Mesodermal cell (in vitro differentiated cells): Measurements from ENCODE around the gene CHCHD4.
"Not testable (repeated sequence)": the region's sequence is repeated elsewhere in the genome, so short reads cannot be mapped to it uniquely, and the experiment has no call there.

Experiments
- H3K27ac ChIP-seq: 2 replicates; pipeline ENCODE4 v1.7.0; 2013; ENCODE audit warnings: mild to moderate bottlenecking, low read depth, low read length, moderate library complexity; ENCODE audit not compliant: severe bottlenecking
- H3K36me3 ChIP-seq: 2 replicates; pipeline ENCODE4 v1.7.1; 2013; ENCODE audit warnings: mild to moderate bottlenecking, low read length, moderate library complexity; ENCODE audit not compliant: control insufficient read depth, insufficient read depth
- H3K4me1 ChIP-seq: one replicate; pipeline ENCODE4 v1.7.1; 2013; ENCODE audit warnings: mild to moderate bottlenecking, low read length; ENCODE audit not compliant: insufficient read depth, control insufficient read depth, poor library complexity, severe bottlenecking
- H3K4me3 ChIP-seq: 2 replicates; pipeline ENCODE4 v1.7.0; 2013; ENCODE audit warnings: low read length, control low read depth, mild to moderate bottlenecking; ENCODE audit not compliant: insufficient read depth, poor library complexity, severe bottlenecking; ENCODE audit errors: extremely low read depth
- H3K9me3 ChIP-seq: 2 replicates; pipeline ENCODE4 v1.7.1; 2013; ENCODE audit warnings: mild to moderate bottlenecking, low read length, moderate library complexity; ENCODE audit not compliant: control insufficient read depth
- WGBS, 2 experiments: methylation state at CpG; one replicate each; pipeline ENCODE4 v1.1.5; 2013; ENCODE audit warnings: missing lambda C conversion rate in 2 of 2; ENCODE audit not compliant: insufficient coverage in 2 of 2; 5-methylcytosine and 5-hydroxymethylcytosine counted together

CHCHD4 gene

DNA sequence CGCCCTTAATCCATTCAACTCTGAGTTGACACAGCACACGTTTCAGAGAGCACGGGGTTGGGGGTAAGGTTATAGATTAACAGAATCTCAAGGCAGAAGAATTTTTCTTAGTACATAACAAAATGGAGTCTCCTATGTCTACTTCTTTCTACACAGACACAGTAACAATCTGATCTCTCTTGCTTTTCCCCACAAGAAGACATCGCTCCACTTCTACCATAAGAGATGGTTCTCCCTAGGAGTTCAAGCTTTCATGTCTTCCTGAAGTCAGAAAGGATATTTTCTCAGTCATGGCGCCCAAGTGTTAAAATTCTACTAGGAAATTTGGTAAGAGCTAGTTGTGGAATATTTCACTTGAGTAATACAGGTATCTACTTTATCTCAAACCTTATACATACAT, 32.7 kb downstream of the CHCHD4 start:
- 86% methylated on average over 1 of the region's 5 CpGs; no CpG with 5 or more reads in 1 of the 2 experiments for WGBS, 2 experiments
- H3K4me3 ChIP-seq, H3K27ac ChIP-seq, H3K4me1 ChIP-seq, H3K9me3 ChIP-seq, H3K36me3 ChIP-seq: not testable (repeated sequence)

DNA sequence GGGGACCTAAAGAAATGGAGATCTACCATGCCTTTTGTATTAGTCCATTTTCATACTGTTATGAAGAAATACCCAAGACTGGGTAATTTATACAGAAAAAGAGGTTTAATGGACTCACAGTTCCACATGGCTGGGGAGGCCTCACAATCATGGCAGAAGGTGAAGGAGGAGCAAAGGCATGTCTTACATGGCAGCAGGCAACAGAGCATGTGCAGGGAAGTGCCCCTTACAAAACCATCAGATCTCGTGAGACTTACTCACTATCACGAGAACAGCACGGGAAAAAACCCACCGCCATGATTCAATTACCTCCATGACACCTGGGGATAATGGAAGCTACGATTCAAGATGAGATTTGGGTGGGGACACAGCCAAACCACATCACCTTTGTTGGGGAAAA, 37.2 kb downstream of the CHCHD4 start:
- not testable (repeated sequence) for H3K9me3 ChIP-seq, H3K27ac ChIP-seq, H3K4me1 ChIP-seq, H3K4me3 ChIP-seq, H3K36me3 ChIP-seq
- 86 to 100% methylated on average over 4 to 5 of the region's 5 CpGs for WGBS, 2 experiments

DNA sequence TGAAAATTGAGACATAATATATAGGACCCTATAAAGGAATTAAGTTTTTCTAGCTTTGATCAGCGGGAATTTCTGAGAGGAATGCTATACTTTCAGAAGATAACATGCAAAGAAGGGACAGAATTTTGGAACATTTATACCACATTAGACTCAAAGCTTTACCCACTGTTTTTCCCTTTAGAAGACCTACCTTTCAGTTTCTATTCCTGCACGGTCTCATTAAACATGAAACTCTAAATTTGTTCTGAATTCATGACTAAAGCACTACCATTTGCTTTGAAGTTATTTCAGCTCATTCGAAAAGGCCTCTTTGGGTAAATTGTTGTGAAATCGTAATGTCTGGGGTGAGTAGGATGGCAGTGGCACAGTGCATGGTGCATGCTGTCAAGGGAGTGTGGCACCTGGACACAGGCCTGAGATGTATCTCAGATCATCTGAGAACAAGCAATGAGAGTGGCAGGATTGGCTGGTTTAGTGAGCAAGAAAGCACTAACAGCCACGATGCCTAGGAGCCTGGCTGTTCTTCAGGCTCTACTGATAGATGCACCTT, 42.5 kb downstream of the CHCHD4 start:
- H3K9me3 ChIP-seq = peaks cover 3% of the 10 kb centered on the region

DNA sequence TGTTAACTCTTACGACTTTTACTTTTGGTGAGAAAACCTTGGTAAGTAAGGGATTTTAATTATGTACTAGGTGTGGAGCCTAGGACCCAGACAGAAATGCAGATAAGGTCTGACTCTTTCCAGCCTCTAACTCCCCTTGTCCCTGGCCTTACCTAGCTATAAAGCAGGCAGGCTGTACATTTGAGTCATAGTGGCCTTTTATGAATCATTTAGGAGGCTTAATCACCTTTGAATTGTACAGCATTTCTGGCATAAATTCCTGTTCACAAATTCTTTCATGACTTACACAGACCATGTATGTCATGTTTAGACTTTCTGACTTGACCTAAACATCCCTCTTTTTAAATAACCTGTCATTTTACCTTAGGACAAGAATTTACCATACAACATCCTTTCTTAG, 47.4 kb downstream of the CHCHD4 start:
- H3K4me1 ChIP-seq = no peaks in the 10 kb centered on the region
- WGBS, 2 experiments = no CpG with 5 or more reads among the region's 1 CpG
- no peaks in the 10 kb centered on the region for H3K36me3 ChIP-seq
- H3K27ac ChIP-seq = no peak overlapping the region
- H3K9me3 ChIP-seq = no peaks in the 10 kb centered on the region
- no peak overlapping the region for H3K4me3 ChIP-seq

More for the DNA sequence above, 42.5 kb downstream of the CHCHD4 start:
- H3K36me3 ChIP-seq = no peaks in the 10 kb centered on the region
- WGBS, 2 experiments = 79 to 95% methylated on average over 2 of the region's 5 CpGs
- H3K4me3 ChIP-seq = no peak overlapping the region
- H3K27ac ChIP-seq = no peak overlapping the region
- H3K4me1 ChIP-seq = no peaks in the 10 kb centered on the region

DNA sequence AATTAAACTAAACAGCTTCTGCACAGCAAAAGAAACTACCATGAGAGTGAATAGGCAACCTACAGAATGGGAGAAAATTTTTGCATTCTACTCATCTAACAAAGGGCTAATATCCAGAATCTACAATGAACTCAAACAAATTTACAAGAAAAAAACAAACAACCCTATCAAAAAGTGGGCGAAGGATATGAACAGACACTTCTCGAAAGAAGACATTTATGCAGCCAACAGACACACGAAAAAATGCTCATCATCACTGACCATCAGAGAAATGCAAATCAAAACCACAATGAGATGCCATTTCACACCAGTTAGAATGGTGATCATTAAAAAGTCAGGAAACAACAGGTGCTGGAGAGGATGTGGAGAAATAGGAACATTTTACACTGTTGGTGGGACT, 49.4 kb downstream of the CHCHD4 start:
- not testable (repeated sequence) for H3K36me3 ChIP-seq, H3K27ac ChIP-seq, H3K9me3 ChIP-seq, H3K4me1 ChIP-seq, H3K4me3 ChIP-seq
- no CpG with 5 or more reads among the region's 3 CpGs for WGBS, 2 experiments

DNA sequence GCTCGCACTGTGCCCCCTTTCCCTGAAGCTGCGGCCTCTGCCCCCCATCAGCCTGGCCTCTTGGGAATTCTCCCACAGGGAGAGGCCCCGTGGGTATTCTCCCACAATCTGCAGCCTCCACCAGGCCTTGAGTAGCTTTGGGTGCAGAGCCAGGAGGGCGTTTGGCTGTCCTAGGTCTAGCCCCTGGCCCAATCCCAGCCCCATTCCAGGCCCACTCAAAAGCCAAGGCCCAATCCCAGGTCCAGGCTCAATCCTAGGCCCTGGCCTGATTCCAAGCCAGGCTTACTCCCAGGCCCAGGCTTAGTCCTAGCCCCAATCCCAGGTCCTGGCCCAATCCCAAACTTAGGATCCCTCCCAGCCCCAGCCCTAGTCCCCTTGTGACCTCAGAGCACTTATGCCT, 59.8 kb downstream of the CHCHD4 start:
- WGBS, 2 experiments = 85 to 97% methylated on average over 3 of the region's 4 CpGs
- Histone ChIP-seq H3K4me3 (no peak overlapping the region), H3K36me3 (no peaks in the 10 kb centered on the region), H3K27ac (no peak overlapping the region), H3K9me3 (no peaks in the 10 kb centered on the region), H3K4me1 (no peaks in the 10 kb centered on the region)

DNA sequence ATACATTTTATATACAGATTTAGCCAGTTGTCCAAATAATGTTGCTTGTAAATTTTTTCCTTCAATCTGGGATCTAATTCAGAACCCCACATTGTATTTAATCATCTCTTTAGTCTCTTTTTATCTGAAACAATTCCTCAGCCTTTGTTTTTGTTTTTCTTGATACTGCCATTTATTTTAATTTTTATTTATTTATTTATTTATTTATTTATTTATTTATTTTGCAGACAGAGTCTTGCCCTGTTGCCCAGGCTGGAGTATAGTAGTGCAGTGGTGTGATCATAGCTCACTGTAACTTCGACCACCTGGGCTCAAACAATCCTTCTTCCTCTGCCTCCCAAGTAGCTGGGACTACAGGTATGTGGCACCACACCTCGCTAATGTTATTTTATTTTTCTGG, 61.5 kb downstream of the CHCHD4 start:
- Histone ChIP-seq H3K9me3 (no peaks in the 10 kb centered on the region), H3K36me3 (no peaks in the 10 kb centered on the region), H3K4me1 (no peaks in the 10 kb centered on the region), H3K27ac (no peak overlapping the region), H3K4me3 (no peak overlapping the region)
- 100% methylated on average over 1 of the region's 2 CpGs; no CpG with 5 or more reads in 1 of the 2 experiments for WGBS, 2 experiments
